Psoas muscle (tissue), 8 donors: ENCODE measurements around the gene TRHDE. TPM values are rescaled to one million over a fixed set of nuclear protein-coding genes. Genes with fewer than 3 reads are reported as not detected.

Experiments
- ATAC-seq, 4 donors: fragments of 200-7000 bp; cut with Tn5 transposase; one replicate each; pipeline ENCODE4 v1.9.1; 2020; ENCODE audit warnings: moderate library complexity in 3 of 4, mild to moderate bottlenecking in 2 of 4
- DNase-seq, 2 donors: peaks; one replicate each; pipeline ENCODE4 v3.0.0-alpha.2; 2020
- H3K27ac ChIP-seq: fragments of 200-600 bp; one replicate; pipeline ENCODE4 v1.8.0; 2022
- H3K27me3 ChIP-seq, 3 donors: fragments of 200-600 bp in 1 of 3; one replicate each; pipeline versions ENCODE4 v1.6.1 to v1.8.0; 2013 to 2022; ENCODE audit warnings: low read length in 2 of 3, mild to moderate bottlenecking in 2 of 3, moderate library complexity in 1 of 3; ENCODE audit not compliant: insufficient read depth in 3 of 3
- H3K36me3 ChIP-seq, 2 donors: fragments of 200-600 bp in 1 of 2; one replicate each; pipeline versions ENCODE4 v1.6.1 to v1.8.0; 2013 to 2022; ENCODE audit warnings: low read depth in 1 of 2, mild to moderate bottlenecking in 1 of 2, moderate library complexity in 1 of 2; ENCODE audit not compliant: insufficient read depth in 1 of 2
- H3K4me1 ChIP-seq: fragments of 200-600 bp; one replicate; pipeline ENCODE4 v1.8.0; 2022
- H3K4me3 ChIP-seq: fragments of 200-600 bp; one replicate; pipeline ENCODE4 v1.8.0; 2022; ENCODE audit warnings: mild to moderate bottlenecking
- H3K9me3 ChIP-seq: fragments of 200-600 bp; one replicate; pipeline ENCODE4 v1.8.0; 2022
- CTCF ChIP-seq: fragments of 200-600 bp; IDR thresholded peaks from one replicate; pipeline ENCODE4 v1.8.0; 2022; ENCODE audit warnings: antibody characterized with exemption
- WGBS, 3 donors: extraction: QIAGEN DNeasy Blood & Tissue Kit; methylation state at CpG; one replicate each; pipeline versions ENCODE4 v1.1.6 to v1.1.7; 2013; 5-methylcytosine and 5-hydroxymethylcytosine counted together
- intact Hi-C, 2 donors: fragments of 100-400 bp; cut with DNase I; formaldehyde crosslinking; loops; one replicate each; pipeline versions ENCODE4 v1.11.0 to v1.14.2; 2022
- polyA plus RNA-seq, 3 donors: library from polyadenylated mRNA; stranded (reverse); fragments of 200-250 nt; gene quantifications; one replicate each; pipeline ENCODE4 v1.2.3, GENCODE V29; 2013
- total RNA-seq, 4 donors: library from RNA; stranded (reverse); fragmentation: NEBNext Ultra II Directional in 2 of 4; extraction: Animal tissue kit (Norgen Biotek cat#: 25700) in 2 of 4; gene quantifications; one replicate each; pipeline versions ENCODE4 v1.2.1 to v1.2.4, GENCODE V29; 2021 to 2023
- donor health status: healthy with polysubstance abuse.
- donor health status: DM: no; HTN: no; CAD: no; lungs with moderate emphysema.
- donor health status: Bipolar disorder and iron deficiency.
- donor health status: healthy.
- donor health status: DM: yes; HTN: yes; CAD: no.
- donor health status: DM: no; HTN: no; CAD: no.
- donor health status: DM: no; HTN: no; CAD: no.
- donor health status: DM: yes; HTN: yes; CAD: no.

The TRHDE gene
- total and polyA plus RNA-seq, 7 donors: 0.08 to 1.7 (median 0.60) TPM

- Histone ChIP-seq H3K9me3 (no peaks in the 10 kb centered on the region), H3K27ac (peak overlapping the region; percentile 51), H3K27me3 (peaks cover 4 to 43% (median 20%) of the 10 kb centered on the region in 3 donors), H3K4me1 (peaks cover 10% of the 10 kb centered on the region), H3K36me3 (no peaks in the 10 kb centered on the region), H3K4me3 (peak overlapping the region; percentile 71)
- intact Hi-C loops: no loop called here
- 52 to 88% (median 60%) methylated on average over 1 of the region's 1 CpG for WGBS, 3 donors
- no peak for TF ChIP-seq CTCF
- ATAC-seq (peak in 3 of 4 donors; percentile 32 to 72 (median 64)), DNase-seq (peak in 1 of 2 donors; percentile 38)
Observed at GRCh38 chr12:72274931-72275330, 2.8 kb downstream of the TRHDE start.

DNA sequence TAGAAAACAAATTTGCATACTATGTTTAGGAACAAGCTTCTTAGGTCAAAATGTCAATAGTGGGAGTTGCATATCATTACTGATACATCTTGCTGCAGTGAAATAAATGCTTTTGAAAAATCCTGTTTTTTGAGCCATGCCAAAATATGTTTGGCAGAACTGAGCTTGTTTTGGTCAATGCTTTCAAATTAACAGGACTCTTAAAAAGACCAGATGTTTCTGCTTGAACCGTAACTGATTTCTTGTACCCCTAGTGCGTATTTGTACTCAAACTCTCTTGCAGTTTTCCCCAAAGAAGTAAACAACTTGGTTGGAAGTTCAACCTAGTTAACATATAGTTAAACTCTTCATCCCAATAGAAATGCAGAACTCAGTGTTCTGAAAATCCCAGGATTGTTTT is 3.4 kb downstream of the TRHDE start:
- Histone ChIP-seq H3K27me3 (peaks cover 3 to 39% (median 20%) of the 10 kb centered on the region in 3 donors), H3K4me1 (peaks cover 10% of the 10 kb centered on the region), H3K27ac (peak overlapping the region; percentile 40), H3K9me3 (no peaks in the 10 kb centered on the region), H3K4me3 (peak overlapping the region; percentile 71), H3K36me3 (no peaks in the 10 kb centered on the region)
- no peak for TF ChIP-seq CTCF
- intact Hi-C loops: no loop called here
- ATAC-seq: no peak
- DNase-seq: no peak
- 49 to 72% (median 60%) methylated on average over 2 of the region's 2 CpGs for WGBS, 3 donors

- ATAC-seq (no peak), DNase-seq (no peak)
- TF ChIP-seq CTCF: no peak
- WGBS, 3 donors: 69 to 91% (median 73%) methylated on average over 3 of the region's 3 CpGs
- no peaks in the 10 kb centered on the region for H3K9me3 ChIP-seq
- peaks cover 10% of the 10 kb centered on the region for H3K4me1 ChIP-seq
- intact Hi-C loops: no loop called here
- H3K27ac ChIP-seq: peak overlapping the region; percentile 40
- peak overlapping the region; percentile 71 for H3K4me3 ChIP-seq
- no peaks in the 10 kb centered on the region for H3K36me3 ChIP-seq
- peaks cover 3 to 38% (median 20%) of the 10 kb centered on the region in 3 donors for H3K27me3 ChIP-seq
Observed at GRCh38 chr12:72276181-72276805, 4.1 kb downstream of the TRHDE start.

- 36 to 65% (median 42%) methylated on average over 2 of the region's 2 CpGs for WGBS, 3 donors
Observed at GRCh38 chr12:72277415-72277814, 5.2 kb downstream of the TRHDE start.

More at GRCh38 chr12:72277415-72277814, 5.2 kb downstream of the TRHDE start:
- Histone ChIP-seq H3K4me1 (peaks cover 10% of the 10 kb centered on the region), H3K36me3 (no peaks in the 10 kb centered on the region), H3K27me3 (peaks cover 3 to 27% (median 11%) of the 10 kb centered on the region in 3 donors), H3K9me3 (no peaks in the 10 kb centered on the region), H3K4me3 (peak overlapping the region; percentile 71), H3K27ac (peak overlapping the region; percentile 25)
- intact Hi-C loops: no loop called here
- ATAC-seq (no peak), DNase-seq (no peak)
- no peak for TF ChIP-seq CTCF
